ENCODE results near the gene NFX1.
"Not testable (repeated sequence)": the region's sequence is repeated elsewhere in the genome, so short reads cannot be mapped to it uniquely, and the experiment has no call there.

NFX1 gene

DNA sequence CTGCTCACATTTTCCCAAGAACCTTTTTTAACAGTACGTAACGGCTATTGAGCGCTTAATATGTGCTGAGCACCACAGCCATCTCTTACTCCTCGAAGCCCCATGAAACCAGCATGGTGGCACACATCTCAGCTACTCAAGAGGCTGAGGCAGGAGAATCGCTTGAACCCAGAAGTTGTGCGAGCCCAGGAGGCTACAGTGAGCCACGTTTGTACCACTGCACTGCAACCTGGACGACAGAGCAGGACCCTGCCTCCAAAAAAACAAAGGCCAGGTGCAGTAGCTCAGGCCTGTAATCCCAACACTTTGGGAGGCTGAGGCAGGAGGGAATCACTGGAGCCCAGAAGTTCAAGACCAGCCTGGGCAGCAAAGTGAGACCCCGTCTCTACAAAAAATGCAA is 83.9 kb downstream of the NFX1 start:
- Mint-ChIP-seq H3K27me3 (no peaks in the 10 kb centered on the region), H3K4me3 (no peak overlapping the region), H3K9me3 (no peaks in the 10 kb centered on the region), H3K4me1 (ENCODE audit: low read depth) (peaks cover 14% of the 10 kb centered on the region), H3K27ac (no peak overlapping the region), H3K36me3 (ENCODE audit: low read depth) (peaks cover 36% of the 10 kb centered on the region)
- intact Hi-C loops (cut with micrococcal nuclease): loop anchor here (10.0 kb wide), 2 partner anchors 91 to 141 kb away; no protein-coding TSS in a partner anchor

DNA sequence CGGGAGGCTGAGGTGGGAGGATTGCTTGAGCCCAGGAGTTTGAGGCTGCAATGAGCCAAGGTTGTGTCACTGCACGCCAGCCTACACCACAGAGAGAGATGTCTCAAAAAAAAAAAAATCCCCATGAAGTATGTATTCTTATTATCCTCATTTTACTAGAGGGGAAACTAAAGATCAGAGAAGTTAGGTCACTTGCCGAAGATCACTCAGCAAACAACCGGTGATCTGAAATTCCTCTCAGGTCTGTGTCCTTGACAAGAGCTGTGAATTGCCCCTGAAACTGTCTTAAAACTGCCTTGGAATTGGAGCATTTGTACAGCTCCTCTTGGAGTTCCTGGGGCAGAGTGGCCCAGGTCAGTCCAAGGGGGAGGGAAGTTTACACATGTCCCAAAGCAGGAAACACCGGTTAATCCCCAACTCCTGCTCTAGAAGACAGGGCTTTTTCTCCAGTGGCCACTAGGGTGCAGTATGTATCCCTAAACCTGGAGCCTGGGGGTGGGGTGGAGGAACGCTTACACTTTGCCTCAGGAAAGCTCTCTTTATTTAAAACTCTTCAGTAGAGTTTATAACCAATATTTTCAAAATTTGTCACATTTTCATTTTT is 84.4 kb downstream of the NFX1 start:
- Mint-ChIP-seq H3K27me3 (no peaks in the 10 kb centered on the region), H3K4me3 (no peak overlapping the region), H3K9me3 (no peaks in the 10 kb centered on the region), H3K36me3 (ENCODE audit: low read depth) (peaks cover 30% of the 10 kb centered on the region), H3K4me1 (ENCODE audit: low read depth) (peaks cover 14% of the 10 kb centered on the region), H3K27ac (peak overlapping the region; percentile 23)
- intact Hi-C loops (cut with micrococcal nuclease): loop anchor here (10.0 kb wide), 2 partner anchors 90 to 140 kb away; no protein-coding TSS in a partner anchor

DNA sequence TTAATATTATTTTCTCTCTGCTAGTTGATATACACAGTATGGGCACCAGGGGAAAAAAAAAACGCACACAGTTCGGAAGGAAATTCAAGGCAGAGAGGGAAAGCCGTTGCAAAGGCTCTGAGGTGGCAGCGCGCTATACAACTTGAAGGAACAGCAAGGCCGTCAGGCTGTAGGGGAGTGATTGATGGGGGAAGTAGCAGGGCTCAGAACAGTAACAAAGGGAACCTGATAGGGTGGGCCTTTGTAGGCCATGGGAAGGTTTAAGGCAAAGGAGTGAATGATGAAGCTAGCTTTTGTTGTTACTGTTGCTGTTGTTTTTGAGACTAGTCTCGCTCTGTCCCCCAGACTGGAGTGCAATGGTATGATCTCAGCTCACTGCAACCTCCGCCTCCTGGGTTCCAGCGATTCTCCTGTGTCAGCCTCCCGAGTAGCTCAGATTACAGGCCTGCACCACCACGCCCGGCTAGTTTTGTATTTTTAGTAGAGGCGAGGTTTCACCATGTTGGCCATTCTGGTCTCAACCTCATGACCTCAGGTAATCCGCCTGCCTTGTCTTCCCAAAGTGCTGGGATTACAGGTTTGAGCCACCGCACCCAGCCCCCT is 85.0 kb downstream of the NFX1 start:
- Mint-ChIP-seq H3K4me3 (no peak overlapping the region), H3K4me1 (ENCODE audit: low read depth) (peaks cover 14% of the 10 kb centered on the region), H3K27ac (peak overlapping the region; percentile 23), H3K9me3 (no peaks in the 10 kb centered on the region), H3K27me3 (no peaks in the 10 kb centered on the region), H3K36me3 (ENCODE audit: low read depth) (peaks cover 24% of the 10 kb centered on the region)
- intact Hi-C loops (cut with micrococcal nuclease): loop anchor here (10.0 kb wide), 2 partner anchors 89 to 139 kb away; no protein-coding TSS in a partner anchor

DNA sequence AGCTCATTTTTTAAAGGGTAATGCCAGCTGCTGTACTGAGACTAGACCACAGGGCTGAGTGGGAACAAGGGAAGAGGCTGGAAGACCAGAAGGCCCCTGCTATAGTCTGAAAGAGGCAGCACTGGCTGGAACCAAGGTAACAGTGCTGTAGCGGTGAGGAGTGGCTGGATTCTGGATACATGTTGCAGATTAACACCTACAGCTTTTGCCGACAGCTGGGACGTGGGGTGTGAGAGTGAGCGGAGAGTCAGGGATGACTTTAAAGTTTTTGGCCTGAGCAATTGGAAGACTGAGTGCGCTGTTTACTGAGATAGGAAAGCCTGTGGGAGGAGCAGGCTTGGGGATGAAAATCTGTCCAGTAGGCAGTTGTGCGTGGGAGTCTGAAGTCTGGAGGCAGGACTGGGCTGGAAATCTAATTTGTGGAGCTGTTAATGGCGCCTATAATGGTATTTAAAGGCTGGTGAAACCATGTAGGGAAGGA is 85.6 kb downstream of the NFX1 start:
- H3K9me3 Mint-ChIP-seq: no peaks in the 10 kb centered on the region
- peaks cover 14% of the 10 kb centered on the region for H3K4me1 Mint-ChIP-seq (ENCODE audit: low read depth)
- H3K27me3 Mint-ChIP-seq: no peaks in the 10 kb centered on the region
- H3K4me3 Mint-ChIP-seq: no peak overlapping the region
- H3K36me3 Mint-ChIP-seq (ENCODE audit: low read depth): peaks cover 19% of the 10 kb centered on the region
- H3K27ac Mint-ChIP-seq: no peak overlapping the region
- intact Hi-C loops (cut with micrococcal nuclease): loop anchor here (10.0 kb wide), 2 partner anchors 89 to 139 kb away; no protein-coding TSS in a partner anchor

DNA sequence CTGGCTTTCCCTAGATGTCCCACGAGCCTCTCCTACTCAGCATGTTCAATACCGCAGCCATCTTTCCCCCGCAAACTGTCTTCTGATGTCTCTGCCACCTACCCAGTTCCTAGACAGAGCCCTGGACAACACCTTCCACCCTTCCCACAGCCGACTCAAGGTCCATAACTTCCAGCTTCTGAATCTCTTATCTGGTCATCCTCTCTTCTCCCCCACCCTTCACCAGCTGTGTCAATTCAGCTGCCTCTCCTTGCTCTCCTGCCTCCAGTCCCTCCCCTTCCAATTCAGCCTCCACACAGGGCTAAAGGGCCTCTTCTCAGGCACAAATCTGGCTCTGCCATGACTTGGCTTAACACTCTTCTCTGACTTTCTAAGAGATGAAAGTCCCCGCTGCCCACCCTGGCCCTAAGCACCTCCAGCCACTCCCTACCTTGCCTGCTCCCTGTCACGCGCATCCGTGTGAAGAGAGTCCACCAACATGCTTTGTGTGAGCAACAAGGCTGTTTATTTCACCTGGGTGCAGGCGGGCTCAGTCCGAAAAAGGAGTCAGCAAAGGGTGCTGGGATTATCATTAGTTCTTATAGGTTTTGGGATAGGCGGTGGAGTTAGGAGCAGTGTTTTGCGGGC is 86.9 kb downstream of the NFX1 start:
- H3K27me3 Mint-ChIP-seq: no peaks in the 10 kb centered on the region

DNA sequence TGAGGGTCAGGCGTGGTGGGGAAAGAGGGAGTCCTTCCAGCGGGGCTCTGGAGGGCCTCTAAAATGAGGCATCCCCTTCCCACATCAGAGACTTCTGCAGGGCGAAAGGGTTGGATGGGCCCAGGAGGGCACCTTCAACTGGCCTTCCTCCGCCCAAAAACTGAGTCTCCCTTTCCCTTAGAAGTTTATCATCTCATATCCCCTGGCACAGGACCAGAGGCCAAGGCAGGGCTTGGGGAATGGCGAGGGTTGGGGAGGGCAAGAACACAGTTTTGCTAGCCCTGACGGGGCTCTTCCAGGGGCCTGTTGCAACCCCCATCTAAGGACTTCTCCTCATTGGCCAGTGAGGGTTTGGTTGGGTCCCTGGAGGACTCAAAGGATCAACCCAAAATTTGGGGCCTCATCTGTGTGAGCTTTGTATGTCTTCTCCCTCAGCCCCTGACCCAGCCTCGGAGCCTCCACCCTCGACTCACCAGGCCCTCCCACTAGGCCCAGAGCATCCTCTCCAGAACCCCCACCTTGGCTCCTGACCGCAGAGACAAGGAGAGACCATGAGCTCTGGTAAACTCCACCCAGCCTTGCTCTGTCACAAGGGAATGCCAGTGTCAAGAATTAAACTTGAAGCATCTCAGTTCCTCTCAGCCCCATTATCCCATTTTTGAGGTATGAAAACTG is 87.9 kb downstream of the NFX1 start:
- Mint-ChIP-seq H3K27me3 (no peaks in the 10 kb centered on the region), H3K27ac (no peak overlapping the region), H3K36me3 (ENCODE audit: low read depth) (no peaks in the 10 kb centered on the region), H3K4me3 (no peak overlapping the region), H3K9me3 (no peaks in the 10 kb centered on the region), H3K4me1 (ENCODE audit: low read depth) (peaks cover 14% of the 10 kb centered on the region)
- intact Hi-C loops (cut with micrococcal nuclease): loop anchor here (10.0 kb wide), 2 partner anchors 87 to 137 kb away; no protein-coding TSS in a partner anchor

More for the DNA sequence above, 86.9 kb downstream of the NFX1 start:
- Mint-ChIP-seq H3K27ac (peak overlapping the region; percentile 15), H3K4me3 (no peak overlapping the region), H3K4me1 (ENCODE audit: low read depth) (peaks cover 14% of the 10 kb centered on the region), H3K9me3 (no peaks in the 10 kb centered on the region), H3K36me3 (ENCODE audit: low read depth) (peaks cover 6% of the 10 kb centered on the region)
- intact Hi-C loops (cut with micrococcal nuclease): loop anchor here (10.0 kb wide), 2 partner anchors 88 to 138 kb away; no protein-coding TSS in a partner anchor

DNA sequence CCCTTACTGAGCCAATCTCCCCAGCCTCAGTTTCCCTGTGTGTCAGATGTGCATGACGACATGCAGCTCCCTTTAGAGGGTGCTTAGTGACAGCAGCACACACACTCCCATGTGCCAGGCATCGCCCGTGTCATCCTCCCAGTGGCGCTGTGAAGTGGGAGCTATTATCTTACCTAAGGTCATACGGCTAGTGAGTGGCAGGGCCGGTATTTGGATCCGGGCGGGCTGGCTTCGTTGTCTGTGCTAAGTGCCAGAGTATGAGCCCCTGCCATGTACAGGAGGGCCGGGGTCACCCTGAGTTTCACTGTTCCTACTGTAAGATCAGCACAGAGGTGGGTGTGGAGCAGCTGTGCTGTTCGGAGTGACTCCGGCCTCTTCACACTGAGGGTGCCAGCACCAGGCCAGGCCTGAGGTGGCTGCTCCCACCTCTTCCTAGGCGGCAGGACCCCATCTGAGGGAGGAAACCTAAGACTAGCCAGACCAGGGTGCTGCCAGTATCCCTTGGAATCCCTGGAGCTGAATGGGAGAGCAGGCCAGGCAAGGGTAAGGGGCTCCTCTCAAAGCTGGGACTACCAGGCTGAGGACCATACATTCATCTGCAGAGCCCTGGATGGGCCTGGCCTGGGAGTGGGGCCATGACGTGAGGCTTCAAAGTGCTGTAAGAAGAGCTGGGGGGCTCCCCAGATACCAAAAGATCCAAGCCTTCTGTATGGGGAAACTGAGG is 89.5 kb downstream of the NFX1 start:
- H3K4me1 Mint-ChIP-seq (ENCODE audit: low read depth): peaks cover 14% of the 10 kb centered on the region
- no peaks in the 10 kb centered on the region for H3K36me3 Mint-ChIP-seq (ENCODE audit: low read depth)
- no peak overlapping the region for H3K4me3 Mint-ChIP-seq
- no peaks in the 10 kb centered on the region for H3K27me3 Mint-ChIP-seq
- H3K27ac Mint-ChIP-seq: no peak overlapping the region
- no peaks in the 10 kb centered on the region for H3K9me3 Mint-ChIP-seq
- intact Hi-C loops (cut with micrococcal nuclease): loop anchor here (10.0 kb wide), 2 partner anchors 85 to 135 kb away; no protein-coding TSS in a partner anchor

DNA sequence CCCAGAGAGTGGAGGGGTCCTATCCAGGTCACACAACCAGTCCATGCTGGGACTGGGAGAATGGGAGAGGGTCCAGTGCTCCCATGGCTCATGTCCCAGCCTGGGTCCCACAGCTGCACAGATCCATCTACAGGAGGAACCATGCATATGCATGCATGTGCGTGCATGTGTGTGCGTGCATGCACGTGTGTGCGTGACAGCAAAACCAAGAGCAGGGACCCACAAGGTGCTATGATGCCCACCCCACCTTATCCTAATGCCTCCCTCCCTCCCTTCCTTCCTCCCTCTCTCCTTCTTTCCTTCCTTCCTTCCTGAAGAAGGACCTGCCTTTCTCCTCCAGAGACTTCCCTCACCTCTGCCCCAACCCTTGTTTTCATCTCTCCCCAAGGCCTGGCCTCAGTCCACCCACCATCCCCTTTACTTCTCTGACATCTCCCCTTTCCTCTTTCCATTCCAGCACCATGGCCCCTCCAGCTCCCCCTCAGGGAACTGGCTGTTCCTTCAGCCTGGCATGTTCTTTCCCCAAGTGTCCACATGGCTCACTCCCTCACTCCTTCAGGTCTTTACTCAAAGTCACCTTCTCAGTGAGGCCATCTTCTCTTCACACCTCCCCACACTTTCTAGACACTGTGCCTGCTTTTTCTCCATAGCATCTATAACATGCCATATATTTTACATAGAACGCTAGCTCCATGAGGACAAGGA is 90.2 kb downstream of the NFX1 start:
- H3K9me3 Mint-ChIP-seq: no peaks in the 10 kb centered on the region
- no peaks in the 10 kb centered on the region for H3K27me3 Mint-ChIP-seq
- H3K4me1 Mint-ChIP-seq (ENCODE audit: low read depth): peaks cover 8% of the 10 kb centered on the region
- intact Hi-C loops (cut with micrococcal nuclease): no loop called here
- no peak overlapping the region for H3K4me3 Mint-ChIP-seq
- no peaks in the 10 kb centered on the region for H3K36me3 Mint-ChIP-seq (ENCODE audit: low read depth)
- H3K27ac Mint-ChIP-seq: no peak overlapping the region

DNA sequence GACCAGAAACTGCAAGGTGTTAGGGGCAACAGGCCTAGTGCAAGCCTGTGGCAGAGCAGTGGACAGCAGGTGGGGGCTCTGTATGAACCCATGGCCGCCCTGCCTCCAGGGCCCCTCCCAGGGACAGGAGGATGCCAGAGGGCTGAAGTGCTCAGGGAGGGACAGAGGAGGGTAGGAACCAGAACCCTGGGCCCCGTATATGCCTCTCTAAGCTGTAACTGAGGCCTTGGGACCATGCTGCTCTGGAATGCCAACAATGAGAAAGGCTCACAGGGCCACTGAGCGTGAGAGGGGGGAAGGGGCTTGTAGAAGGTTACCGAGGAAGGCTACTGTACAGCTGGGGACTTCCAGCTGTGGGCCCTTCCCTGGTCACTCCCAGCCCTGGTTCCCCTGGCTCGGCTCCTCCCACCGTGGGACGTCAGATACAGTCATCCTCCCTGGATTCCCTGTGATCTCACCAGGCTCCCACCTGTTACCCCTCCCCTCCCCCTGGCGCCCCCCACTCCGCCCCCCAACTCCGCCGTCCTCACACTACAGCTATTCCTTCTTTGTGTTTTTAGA is 91.0 kb downstream of the NFX1 start:
- Mint-ChIP-seq H3K27ac (no peak overlapping the region), H3K27me3 (no peaks in the 10 kb centered on the region), H3K4me3 (no peak overlapping the region), H3K4me1 (ENCODE audit: low read depth) (peaks cover under 1% of the 10 kb centered on the region), H3K36me3 (ENCODE audit: low read depth) (no peaks in the 10 kb centered on the region), H3K9me3 (no peaks in the 10 kb centered on the region)
- intact Hi-C loops (cut with micrococcal nuclease): no loop called here

DNA sequence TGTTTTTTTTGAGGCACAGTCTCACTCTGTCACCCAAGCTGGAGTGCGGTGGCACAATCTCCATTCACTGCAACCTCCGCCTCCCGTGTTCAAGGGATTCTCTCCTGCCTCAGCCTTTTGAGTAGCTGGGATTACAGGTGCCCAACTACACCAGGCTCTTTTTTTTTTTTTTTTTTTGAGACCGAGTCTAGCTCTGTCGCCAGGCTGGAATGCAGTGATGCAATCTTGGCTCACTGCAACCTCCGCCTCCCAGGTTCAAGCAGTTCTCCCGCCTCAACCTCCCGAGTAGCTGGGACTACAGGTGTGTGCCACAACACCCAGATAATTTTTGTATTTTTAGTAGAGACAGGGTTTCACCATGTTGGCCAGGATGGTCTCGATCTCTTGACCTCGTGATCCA is 92.1 kb downstream of the NFX1 start:
- H3K4me3 Mint-ChIP-seq; H3K27ac Mint-ChIP-seq; H3K36me3 Mint-ChIP-seq (ENCODE audit: low read depth); H3K9me3 Mint-ChIP-seq; intact Hi-C loops (cut with micrococcal nuclease); H3K4me1 Mint-ChIP-seq (ENCODE audit: low read depth); H3K27me3 Mint-ChIP-seq: not testable (repeated sequence)

DNA sequence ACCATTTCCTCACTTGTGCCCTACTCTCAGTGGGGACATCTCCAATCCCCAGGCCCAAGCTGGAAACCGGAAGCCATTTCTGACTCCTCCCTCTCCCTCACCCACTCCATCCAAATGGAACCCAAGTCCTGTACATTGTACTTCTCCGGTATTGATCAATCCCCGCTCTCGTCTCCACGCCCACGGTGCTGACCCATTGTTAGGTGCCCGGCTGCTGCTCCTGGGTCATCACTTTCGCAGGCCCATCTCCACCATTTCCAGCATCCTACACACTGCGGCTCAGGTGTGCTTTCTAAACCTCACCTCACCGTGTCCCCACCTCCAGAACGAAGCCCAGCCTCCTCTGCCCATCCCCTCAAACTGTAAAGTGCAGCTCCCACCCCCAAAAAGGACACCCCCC is 93.1 kb downstream of the NFX1 start:
- H3K4me3 Mint-ChIP-seq; H3K9me3 Mint-ChIP-seq; H3K4me1 Mint-ChIP-seq (ENCODE audit: low read depth); H3K27me3 Mint-ChIP-seq; H3K36me3 Mint-ChIP-seq (ENCODE audit: low read depth); H3K27ac Mint-ChIP-seq; intact Hi-C loops (cut with micrococcal nuclease): not testable (repeated sequence)

DNA sequence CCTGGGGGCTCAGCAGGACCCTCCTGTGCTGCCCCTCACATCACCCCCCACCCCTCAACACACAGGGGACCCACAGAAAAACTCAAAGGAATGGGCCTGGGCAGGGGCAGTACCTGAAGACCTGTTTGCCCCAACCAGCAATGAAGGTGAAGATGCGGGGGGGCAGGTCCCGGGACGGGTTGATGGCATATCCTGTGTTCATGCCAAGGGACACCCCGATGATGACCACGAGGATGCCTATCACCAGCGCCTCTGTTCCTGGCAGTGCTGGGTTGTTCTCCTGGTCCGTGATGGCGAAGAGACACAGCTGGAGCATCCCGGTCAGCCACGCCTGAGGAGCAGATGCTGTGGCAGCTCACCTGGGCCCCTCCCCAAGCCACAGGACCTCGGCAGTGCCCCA is 95.2 kb downstream of the NFX1 start:
- H3K27ac Mint-ChIP-seq; H3K27me3 Mint-ChIP-seq; H3K36me3 Mint-ChIP-seq (ENCODE audit: low read depth); intact Hi-C loops (cut with micrococcal nuclease); H3K4me3 Mint-ChIP-seq; H3K9me3 Mint-ChIP-seq; H3K4me1 Mint-ChIP-seq (ENCODE audit: low read depth): not testable (repeated sequence)
